WTC11 (cell line): ENCODE data around the gene RBPJ.

Source experiments
- CTCF ChIP-seq: fragments of 200-600 bp; IDR thresholded peaks from 2 replicates; pipeline ENCODE4 v1.8.0; 2022; ENCODE audit warnings: antibody characterized with exemption
- TCF7 ChIP-seq: sonication (generic); formaldehyde crosslinking; IDR thresholded peaks from 2 replicates; pipeline ENCODE4 v1.8.0; 2022; ENCODE audit warnings: mild to moderate bottlenecking, low read depth, missing genetic modification reagents, moderate library complexity

DNA sequence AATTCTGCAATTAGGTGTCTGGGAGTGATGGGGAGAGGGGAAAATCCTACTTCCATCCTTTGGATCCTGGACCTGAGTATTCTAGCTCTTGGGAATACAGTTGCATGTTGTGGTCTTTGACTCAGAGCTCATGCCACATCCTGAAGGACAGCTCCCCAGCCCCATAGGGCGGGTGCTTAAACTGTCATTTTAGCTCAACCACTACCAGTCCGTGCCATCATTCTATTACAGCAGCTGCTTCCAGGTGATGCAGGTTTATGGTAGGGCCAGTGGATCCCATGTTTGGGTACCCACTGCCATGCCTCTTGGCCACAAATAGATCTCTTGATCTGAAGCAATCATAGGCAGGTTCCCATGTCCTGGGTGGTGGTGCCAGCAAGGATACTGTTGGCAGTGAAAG lies 134.8 kb downstream of the RBPJ start:
- no peak for TF ChIP-seq CTCF
- TF ChIP-seq TCF7 (CRISPR knock-in tag): no peak
